ENCODE data around the gene SRL.

DNA sequence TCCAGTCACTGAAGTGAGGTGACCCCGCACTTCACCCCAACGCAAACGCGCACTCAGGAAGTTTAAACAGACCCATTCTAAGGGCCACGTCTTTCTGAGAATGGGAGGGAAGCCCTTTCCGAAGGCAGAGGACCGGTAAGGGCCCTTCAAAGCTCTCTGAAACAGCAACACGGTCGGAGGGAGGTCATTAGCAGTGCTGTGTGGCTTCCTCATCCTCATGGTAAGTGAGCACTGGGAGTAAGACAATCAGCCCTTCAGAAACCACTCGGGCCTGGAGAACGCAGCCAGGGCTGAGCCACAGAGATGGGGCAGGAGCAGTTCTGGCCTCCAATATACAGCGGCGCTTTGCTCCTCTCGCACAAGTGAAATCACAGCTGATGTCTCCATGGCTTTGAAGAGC, 23.7 kb downstream of the SRL start:
- TF ChIP-seq TCF12 (IDR thresholded peaks at IDR 0.05; ENCODE audit: low read depth, low read length) (no peak), CTCF (IDR thresholded peaks at IDR 0.05; ENCODE audit: control extremely low read depth in 1 of 3, insufficient read depth in 1 of 3, low read depth in 1 of 3, low read length in 3 of 3) (no peak), KDM1A (IDR thresholded peaks at IDR 0.05; ENCODE audit: borderline replicate concordance, low read length) (no peak)

All from H1 (cell line).